UCSD-AML1 (cell line): Measurements from ENCODE around the gene AFAP1.

ENCODE experiments used
- DNase-seq: peaks from one replicate; lab custom pipeline; 2025; ENCODE audit not compliant: unreplicated experiment; lab: John Stamatoyannopoulos, UW

The AFAP1 gene

DNA sequence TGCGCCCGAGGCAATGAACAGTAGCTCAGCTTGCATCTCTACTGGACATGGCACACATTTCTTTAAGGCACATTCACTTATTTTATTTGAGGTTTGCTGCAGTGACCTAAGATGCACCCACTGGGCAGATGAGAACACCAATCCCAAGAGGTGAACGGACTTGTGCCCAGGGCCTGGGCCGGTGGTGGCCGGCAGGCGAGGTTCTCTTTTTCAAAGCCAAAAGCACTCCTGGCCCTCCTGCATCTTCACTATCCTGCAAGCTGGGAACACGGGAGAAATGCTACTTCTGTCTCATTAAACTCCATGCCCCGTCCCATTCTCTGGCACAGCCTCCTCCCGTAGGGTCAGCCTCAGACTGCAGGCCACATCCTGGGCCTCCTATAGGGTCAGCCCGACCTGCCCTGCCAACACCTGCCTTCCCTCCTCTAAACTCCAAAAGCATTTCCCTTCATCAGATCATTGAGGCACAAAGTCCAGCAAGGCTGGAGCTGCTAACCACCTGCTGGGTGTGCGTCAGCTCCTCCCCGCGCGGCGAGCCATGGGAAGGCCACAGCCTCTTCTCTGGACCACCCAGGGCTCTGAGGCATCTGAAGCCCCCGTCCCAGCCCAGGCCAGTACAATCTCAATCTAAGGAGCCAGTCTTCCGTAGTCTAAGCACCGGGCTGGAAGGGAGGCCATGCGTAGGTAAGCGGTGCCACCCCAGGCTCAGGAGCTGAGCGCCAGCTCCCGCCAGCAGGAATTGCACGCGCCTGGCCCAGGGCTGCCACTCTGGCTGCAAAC is 166.1 kb downstream of the AFAP1 start:
- no peak for DNase-seq

DNA sequence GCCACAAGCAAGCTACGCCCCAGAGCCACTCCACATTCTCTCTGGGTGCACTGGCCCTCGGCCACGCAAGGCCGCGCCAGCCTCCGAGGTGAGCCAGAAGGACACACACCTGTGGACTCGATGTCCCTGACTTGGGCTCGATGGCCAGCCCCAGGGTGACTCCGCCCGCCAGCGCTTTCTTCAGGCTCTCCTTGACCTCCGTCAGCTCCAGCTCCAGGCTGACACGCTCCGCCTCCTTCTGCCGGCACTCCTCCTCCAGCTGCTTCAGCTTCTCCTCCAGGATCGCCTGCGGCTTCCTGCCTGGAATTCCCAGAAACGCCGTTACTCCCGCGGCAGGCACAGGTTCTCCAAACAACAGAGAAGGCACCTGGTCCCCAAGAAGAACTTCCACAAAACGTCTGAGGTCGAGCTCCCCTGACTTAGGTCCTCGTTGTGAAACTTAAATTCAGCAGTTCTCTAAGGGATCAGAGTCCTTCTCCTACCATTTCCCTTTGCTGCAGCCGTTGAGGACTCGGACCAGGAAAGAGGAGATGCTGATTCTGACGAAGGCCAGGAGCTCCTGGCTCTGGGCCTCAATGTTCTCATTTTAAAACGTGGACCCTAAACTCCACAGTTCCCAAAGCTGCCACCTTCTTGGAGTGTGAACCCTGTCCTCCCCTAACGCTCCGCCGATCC is 166.8 kb downstream of the AFAP1 start:
- no peak for DNase-seq

GRCh38 chr4:7771541-7772507 is 167.8 kb downstream of the AFAP1 start:
- DNase-seq: no peak

DNA sequence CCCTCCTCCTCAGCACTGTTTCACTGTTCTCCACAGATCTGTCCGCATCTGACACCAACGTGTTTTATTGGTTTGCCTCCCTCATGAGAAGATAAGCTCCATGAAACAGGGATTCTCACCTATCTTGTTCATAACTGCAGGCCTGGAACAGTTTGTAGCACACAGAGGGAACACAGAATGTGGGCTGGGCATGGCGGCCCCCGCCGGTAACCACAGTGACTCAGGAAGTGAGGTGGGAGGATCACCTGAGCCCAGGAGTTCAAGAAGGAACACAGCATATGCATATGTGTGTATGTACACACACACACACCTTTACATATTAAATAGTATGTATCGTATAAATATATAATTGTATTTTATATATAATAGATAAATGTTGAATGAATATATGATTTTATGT is 168.6 kb downstream of the AFAP1 start:
- no peak for DNase-seq

GRCh38 chr4:7770224-7771050 is 169.2 kb downstream of the AFAP1 start:
- peak; percentile 54 for DNase-seq

- no peak for DNase-seq
Measured at GRCh38 chr4:7769396-7770223, 170.1 kb downstream of the AFAP1 start.

DNA sequence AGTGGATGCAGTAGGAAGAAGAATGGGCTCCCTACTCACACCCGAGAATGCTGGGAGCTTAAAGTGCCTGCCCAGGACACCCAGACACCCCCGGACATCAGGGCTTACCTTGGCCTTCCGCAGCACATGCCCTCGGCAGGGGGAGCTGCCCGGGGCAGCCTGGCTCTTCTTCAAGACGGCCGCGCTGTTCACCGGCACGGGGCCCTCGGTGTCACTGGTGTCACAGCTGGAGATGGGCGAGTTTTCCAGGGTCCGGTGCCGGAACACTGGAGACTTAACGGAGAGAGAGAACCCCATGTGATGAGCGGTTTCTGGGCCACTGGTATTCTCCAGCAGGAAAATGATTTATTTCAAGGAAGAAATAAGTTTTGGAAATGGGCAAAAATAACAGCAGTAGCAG is 170.9 kb downstream of the AFAP1 start:
- no peak for DNase-seq

GRCh38 chr4:7767966-7768365 is 171.7 kb downstream of the AFAP1 start:
- DNase-seq: no peak

GRCh38 chr4:7767526-7767925 is 172.1 kb downstream of the AFAP1 start:
- no peak for DNase-seq

DNA sequence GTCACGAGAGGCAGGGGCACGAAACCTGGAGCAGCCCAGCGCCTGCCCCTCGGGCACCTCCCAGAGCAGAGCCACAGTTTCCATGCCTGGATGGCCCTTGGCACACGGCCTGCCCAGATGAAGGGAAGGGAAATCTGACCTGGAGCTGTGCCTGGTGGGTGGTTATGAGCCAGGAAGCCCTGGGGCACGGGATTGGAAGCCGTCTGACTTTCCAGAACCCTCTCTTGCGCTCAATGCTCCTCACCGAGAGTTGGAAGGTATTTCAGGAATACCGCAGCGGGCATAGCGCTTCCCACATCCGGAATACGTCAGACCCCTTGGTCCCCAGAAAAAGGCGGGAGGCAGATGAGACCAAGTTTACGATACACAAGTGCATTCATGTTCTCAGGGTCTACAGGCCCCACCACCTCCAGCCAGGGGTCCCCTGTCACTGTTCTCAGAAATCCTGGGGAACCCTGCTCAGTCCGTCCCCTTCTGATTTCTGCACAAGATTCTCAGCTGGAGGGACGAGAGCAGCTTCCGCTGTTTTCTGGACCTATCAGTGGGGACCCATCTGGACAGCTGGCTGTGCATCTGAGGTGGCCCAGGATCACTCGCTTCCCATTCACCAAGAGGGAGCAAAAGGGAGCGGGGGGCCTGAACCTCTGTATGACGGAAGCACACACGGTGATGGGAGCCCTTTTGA is 172.9 kb downstream of the AFAP1 start:
- DNase-seq: no peak

DNA sequence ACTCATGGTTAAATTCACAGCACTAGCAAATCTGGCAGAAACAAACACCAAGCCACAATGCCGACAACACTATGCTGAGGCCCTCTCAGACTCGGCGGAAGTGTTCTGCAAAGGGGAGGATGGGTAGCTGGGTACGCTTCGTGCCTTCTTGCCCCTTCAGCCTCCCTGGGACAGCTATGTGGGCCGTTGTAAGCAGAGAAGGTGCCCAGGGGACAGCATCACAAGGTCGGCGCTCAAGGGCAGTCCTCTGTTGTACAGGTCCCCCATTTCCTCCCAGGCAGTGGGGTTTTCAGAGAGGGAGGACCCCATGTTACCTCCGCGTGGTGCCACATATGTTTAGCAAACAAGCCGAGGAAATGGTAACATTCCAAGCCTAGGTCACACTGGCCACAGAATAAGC is 173.6 kb downstream of the AFAP1 start:
- no peak for DNase-seq

- no peak for DNase-seq
Measured at GRCh38 chr4:7765666-7766065, 174.0 kb downstream of the AFAP1 start.

GRCh38 chr4:7764466-7764865 is 175.2 kb downstream of the AFAP1 start:
- DNase-seq: no peak

DNA sequence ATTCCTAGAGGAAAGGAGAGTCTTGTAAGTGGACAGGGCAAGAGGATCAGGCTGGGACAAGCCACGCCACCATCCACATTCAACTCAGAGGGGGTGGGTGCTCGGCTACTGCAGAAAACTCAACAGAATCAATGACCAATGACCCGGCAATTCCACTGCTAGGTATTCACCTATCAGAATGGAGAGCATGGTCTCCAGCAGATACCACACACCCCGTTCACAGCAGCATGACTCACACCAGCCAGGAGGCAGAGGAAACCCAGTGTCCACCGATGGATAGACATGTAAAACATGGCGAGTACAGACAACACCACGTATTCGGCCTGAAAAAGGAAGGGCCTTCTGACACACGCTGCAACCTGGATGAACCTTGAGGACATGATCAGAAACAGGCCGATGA is 175.9 kb downstream of the AFAP1 start:
- no peak for DNase-seq

GRCh38 chr4:7763106-7763505 is 176.6 kb downstream of the AFAP1 start:
- no peak for DNase-seq

DNA sequence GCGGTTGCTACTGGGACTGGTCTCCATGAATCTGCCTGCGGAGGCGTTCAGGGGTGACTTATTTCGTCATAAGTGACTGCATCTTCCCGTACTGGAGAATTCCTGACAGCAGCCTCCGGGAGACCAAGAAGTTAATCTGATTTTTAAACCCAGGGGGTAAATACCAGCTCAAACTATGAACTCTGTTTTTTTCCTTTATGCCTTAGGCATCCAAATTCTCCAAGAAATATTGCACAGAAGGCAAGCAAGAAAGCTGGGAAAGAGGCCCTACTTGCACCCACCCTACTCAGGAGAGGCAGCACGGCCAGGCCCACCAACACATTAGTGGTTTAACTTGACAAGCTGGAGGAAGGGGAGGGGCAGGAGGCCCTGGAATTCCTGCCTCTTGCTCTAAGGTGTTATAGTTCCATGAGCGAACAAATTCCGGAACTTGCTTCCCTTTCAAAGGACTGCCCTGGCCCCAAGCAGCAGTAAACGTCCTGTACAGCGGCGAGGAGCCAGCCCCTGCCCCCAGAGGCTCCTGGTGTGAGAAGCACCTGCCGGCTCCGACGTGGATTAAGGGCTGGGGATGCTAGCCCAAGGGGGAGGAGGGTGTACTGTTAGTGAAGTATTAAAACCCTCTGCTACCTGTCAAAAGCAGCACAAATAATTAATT is 177.2 kb downstream of the AFAP1 start:
- no peak for DNase-seq

DNA sequence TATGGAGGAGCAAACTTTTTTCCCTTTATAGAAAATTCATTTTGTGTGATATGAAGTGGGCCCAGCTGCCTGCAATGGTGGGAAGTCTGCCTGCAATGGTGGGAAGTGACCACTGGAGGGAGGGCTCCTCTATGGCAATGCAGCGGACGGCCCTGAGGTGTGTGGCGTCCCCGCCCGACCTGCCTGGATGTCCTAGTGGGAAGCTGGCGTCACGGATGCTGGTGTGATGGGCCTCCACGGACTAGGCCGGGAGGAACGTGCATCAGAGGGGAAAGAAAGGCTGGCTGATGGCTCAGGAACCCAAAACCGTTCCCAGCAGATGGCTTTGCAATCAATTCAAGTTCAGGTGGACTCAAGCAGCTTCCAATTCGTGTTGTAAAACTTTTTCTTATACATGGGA is 177.9 kb downstream of the AFAP1 start:
- peak; percentile 59 for DNase-seq

DNA sequence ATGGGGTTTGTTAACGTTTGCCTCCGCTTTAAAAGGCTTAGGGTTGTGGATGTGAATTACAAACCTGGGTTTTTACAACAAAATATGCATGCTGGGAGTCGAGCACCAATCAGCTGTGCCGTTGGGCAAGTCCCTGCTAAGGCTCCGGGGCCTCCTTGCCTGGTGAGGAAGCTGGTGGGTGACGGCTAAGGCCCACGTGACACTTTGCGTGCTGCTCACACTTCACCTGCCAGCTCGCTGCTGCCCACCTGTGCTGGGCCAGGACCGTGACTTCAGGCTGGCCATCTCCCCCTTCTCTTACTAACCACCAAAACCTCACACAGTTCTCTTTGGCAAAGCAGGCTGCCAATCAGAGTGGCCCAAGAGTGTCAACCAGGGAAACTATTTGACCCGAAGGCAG is 178.3 kb downstream of the AFAP1 start:
- DNase-seq: no peak

DNA sequence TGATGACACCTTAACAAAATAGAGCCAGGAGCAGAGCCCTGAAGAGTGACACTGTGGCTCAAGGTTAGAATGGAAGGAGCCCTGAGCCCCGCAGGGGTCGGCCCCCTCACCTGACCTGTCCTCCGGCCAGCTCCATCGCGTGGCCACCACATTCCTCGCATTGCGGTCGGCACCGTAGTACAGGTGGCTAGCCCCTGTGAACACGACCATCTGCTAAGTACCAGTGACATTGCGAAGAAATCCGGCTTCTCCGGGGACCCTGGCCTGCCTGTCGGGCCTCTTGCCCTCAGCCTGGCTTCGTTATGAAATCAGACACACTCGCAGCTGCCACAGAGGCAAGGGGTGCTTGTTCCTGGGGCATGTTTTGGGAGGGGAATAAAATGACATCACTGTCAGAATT is 179.0 kb downstream of the AFAP1 start:
- no peak for DNase-seq
